HG03460 (cell line): ENCODE measurements around the gene HLA-E.
A peak's percentile ranks its signal among the peaks of the same experiment; 100 is the strongest.
"Not testable (repeated sequence)": the region's sequence is repeated elsewhere in the genome, so short reads cannot be mapped to it uniquely, and the experiment has no call there.

Experiments
- ATAC-seq: cut with Tn5 transposase; IDR thresholded peaks from one replicate; pipeline ENCODE4 v1.9.1; 2021; ENCODE audit not compliant: unreplicated experiment

The HLA-E gene

GRCh38 chr6:30500421-30501355 lies 11.4 kb downstream of the HLA-E start:
- ATAC-seq = no peak

- ATAC-seq = no peak
Observed at GRCh38 chr6:30507849-30508827, 18.8 kb downstream of the HLA-E start.

GRCh38 chr6:30508890-30509736 lies 19.8 kb downstream of the HLA-E start:
- ATAC-seq = peak; percentile 55

DNA sequence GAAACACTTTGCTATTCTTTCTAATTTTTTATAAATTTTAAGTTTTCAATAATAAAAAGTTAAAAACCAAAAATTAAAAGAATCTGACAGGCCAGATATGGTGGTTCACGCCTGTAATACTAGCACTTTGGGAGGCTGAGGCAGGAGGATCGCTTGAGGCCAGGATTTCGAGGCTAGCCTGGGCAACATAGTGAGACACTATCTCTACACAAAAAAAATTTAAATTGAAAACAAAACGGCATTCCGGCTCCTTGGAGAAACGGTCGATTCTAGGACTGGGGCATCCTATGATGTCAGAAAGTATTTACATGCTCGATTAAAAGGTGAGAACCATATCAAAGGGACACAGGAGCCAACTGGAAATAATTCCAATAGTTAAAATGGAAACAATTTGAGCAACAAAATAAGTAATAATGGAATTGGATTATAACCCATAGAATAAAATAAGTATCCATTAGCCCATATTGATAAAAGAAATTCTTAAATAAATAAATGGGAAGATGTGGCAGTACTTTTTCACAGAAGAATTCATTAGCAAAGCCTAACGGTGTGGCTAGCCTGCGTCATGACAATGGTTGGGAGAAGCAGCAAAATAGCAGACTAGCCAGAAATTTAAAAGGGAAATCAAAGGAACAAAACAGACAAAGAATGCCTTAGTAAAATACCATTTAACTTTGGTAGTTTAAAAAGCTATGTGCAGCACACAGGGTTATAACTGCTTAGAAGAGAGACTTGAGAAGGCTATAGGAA lies 21.3 kb downstream of the HLA-E start:
- ATAC-seq = no peak

GRCh38 chr6:30511169-30511546 lies 21.8 kb downstream of the HLA-E start:
- no peak for ATAC-seq

GRCh38 chr6:30513451-30513850 lies 24.1 kb downstream of the HLA-E start:
- ATAC-seq = no peak

DNA sequence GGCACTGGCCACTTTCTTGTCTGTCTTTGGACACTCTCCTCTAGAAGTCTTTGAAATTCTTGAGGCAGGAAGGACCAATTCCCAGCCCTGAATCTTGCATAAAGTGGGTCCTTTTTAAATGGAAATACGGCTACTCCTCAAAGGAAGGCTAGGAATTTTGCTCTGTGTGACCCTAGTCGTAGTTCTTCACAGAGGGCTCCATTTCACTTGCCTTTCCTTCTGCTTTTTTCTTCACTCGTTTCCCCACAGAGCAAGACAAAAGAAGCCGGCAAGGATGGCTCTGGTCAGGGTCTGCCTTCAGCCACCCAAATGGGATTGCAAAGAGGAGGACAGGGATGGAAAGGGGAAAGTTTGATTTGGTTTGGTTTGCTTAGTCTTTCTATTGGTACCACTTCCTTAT lies 25.8 kb downstream of the HLA-E start:
- ATAC-seq = no peak

GRCh38 chr6:30515944-30516753 lies 26.8 kb downstream of the HLA-E start:
- peak; percentile 78 for ATAC-seq

GRCh38 chr6:30516754-30517076 lies 27.4 kb downstream of the HLA-E start:
- ATAC-seq = not testable (repeated sequence)

DNA sequence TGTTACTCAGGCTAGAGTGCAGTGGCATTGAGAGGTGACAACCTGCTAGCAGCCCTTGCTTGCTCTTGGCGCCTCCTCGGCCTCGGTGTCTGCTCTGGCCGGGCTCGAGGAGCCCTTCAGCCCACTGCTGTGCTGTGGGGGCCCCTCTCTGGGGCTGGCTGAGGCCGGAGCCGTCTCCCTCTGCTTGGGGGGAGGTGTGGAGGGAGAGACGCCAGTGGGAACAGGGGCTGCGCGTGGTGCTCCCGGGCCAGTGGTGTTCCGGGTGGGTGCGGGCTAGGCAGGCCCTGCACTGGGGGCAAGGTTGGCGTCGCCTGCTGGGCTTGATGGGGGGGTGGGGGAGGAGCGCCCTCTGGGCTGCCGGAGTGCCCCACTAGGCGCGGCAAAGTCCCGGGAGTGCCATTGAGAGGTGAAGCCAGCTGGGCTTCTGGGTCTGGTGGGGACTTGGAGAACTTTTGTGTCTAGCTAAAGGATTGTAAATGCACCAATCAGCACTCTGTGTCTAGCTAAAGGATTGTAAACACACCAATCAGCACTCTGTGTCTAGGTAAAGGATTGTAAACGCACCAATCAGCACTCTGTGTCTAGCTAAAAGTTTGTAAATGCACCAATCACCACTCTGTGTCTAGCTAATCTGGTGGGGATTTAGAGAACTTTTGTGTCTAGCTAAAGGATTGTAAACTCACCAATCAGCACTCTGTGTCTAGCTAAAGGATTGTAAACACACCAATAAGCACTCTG lies 28.6 kb downstream of the HLA-E start:
- ATAC-seq = not testable (repeated sequence)

- not testable (repeated sequence) for ATAC-seq
Observed at GRCh38 chr6:30518505-30519145, 29.3 kb downstream of the HLA-E start.

- ATAC-seq = no peak
Observed at GRCh38 chr6:30520522-30520921, 31.2 kb downstream of the HLA-E start.

GRCh38 chr6:30521082-30521481 lies 31.8 kb downstream of the HLA-E start:
- ATAC-seq = not testable (repeated sequence)

- not testable (repeated sequence) for ATAC-seq
Observed at GRCh38 chr6:30521952-30522351, 32.6 kb downstream of the HLA-E start.

DNA sequence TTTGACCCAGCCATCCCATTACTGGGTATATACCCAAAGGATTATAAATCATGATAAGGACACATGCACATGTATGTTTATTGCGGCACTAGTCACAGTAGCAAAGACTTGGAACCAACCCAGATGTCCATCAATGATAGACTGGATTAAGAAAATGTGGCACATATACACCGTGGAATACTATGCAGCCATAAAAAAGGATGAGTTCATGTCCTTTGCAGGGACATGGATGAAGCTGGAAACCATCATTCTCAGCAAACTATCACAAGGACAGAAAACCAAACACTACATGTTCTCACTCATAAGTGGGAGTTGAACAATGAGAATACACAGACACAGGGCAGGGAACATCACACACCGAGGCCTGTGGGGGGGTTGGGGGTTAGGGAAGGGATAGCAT lies 37.1 kb downstream of the HLA-E start:
- not testable (repeated sequence) for ATAC-seq

DNA sequence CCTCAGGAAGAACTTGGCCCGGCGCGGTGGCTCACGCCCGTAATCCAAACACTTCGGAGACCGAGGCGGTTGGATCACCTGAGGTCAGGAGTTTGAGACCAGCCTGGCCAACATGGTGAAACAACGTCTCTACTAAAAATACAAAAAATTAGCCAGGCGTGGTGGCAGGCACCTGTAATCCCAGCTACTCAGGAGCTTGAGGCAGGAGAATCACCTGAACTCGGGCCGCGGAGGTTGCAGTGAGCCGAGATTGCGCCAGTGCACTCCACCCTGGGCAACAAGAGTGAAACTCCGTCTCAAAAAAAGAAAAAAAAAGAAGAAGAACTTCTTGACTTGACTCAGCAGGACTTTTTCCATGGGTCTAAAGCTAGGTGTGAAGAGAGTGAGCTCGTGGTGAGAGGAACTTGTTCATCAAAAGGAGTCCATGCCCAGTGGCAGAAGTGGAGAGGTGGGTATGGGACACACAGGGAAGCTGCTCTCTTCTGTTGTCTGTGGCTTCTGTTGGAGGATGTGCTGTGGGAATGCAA lies 40.1 kb downstream of the HLA-E start:
- not testable (repeated sequence) for ATAC-seq

GRCh38 chr6:30530014-30530413 lies 40.7 kb downstream of the HLA-E start:
- ATAC-seq = no peak
